Ovary (tissue), 9 donors: ENCODE data around the gene KIF3C. TPM values are rescaled to one million over a fixed set of nuclear protein-coding genes. Genes with fewer than 3 reads are reported as not detected.
"Not testable (repeated sequence)": the region's sequence is repeated elsewhere in the genome, so short reads cannot be mapped to it uniquely, and the experiment has no call there.

Experiments used
- DNase-seq, 5 donors: peaks; one replicate each; pipeline ENCODE4 v3.0.0-alpha.2; 2019 to 2020
- H3K27ac ChIP-seq, 2 donors: fragments of 200-600 bp; one replicate each; pipeline versions ENCODE4 v1.5.1 to v1.8.0; 2019 to 2022
- H3K27me3 ChIP-seq: fragments of 200-600 bp; one replicate; pipeline ENCODE4 v1.8.0; 2022
- H3K36me3 ChIP-seq: fragments of 200-600 bp; sonication (generic); one replicate; pipeline ENCODE4 v1.5.1; 2019
- H3K4me1 ChIP-seq: one replicate; pipeline ENCODE4 v1.8.1; 2013; ENCODE audit warnings: mild to moderate bottlenecking, moderate library complexity; ENCODE audit not compliant: insufficient read depth
- H3K4me3 ChIP-seq: fragments of 200-600 bp; sonication (generic); one replicate; pipeline ENCODE4 v1.5.1; 2017
- H3K9me3 ChIP-seq, 2 donors: fragments of 200-600 bp in 1 of 2; sonication (generic) in 1 of 2; one replicate each; pipeline versions ENCODE4 v1.5.1 to v1.8.1; 2013 to 2019; ENCODE audit warnings: mild to moderate bottlenecking in 1 of 2, moderate library complexity in 1 of 2
- CTCF ChIP-seq, 3 donors: fragments of 450-650 bp in 2 of 3; fragments of 200-600 bp in 1 of 3; IDR thresholded peaks; one replicate each; pipeline versions ENCODE4 v1.5.1 to v1.8.0; 2016 to 2022; ENCODE audit warnings: antibody characterized with exemption in 3 of 3, mild to moderate bottlenecking in 1 of 3
- EP300 ChIP-seq: sonication (generic); formaldehyde crosslinking; IDR thresholded peaks from one replicate; pipeline ENCODE4 v1.6.1; 2017; ENCODE audit warnings: antibody characterized with exemption
- POLR2A ChIP-seq: fragments of 450-650 bp; IDR thresholded peaks from one replicate; pipeline ENCODE4 v1.6.1; 2017; ENCODE audit warnings: antibody characterized with exemption, mild to moderate bottlenecking, moderate library complexity
- WGBS, 3 donors: extraction: QIAGEN DNeasy Blood & Tissue Kit in 1 of 3; methylation state at CpG; one replicate each; pipeline versions ENCODE4 v1.1.5 to v1.1.7; 2013 to 2017; 5-methylcytosine and 5-hydroxymethylcytosine counted together
- intact Hi-C, 4 donors: fragments of 100-400 bp; cut with DNase I; formaldehyde crosslinking; loops; one replicate each; pipeline versions ENCODE4 v1.11.0 to v1.15.1; 2022 to 2023
- polyA plus RNA-seq, 2 donors: library from polyadenylated mRNA; stranded (reverse); fragments of 200-250 nt in 1 of 2; fragments of 350-450 nt in 1 of 2; fragmentation: Illumina TruSeq in 1 of 2; extraction: RNeasy Lipid Tissue Mini Kit (QIAGEN cat#74804) in 1 of 2; gene quantifications; one replicate each; pipeline ENCODE4 v1.2.3, GENCODE V29; 2013 to 2014
- total RNA-seq, 7 donors: library from RNA; depleted of rRNA in 2 of 7; stranded (reverse); fragments of >200 nt in 2 of 7; fragmentation: NEBNext Ultra II Directional in 3 of 7; extraction: Animal tissue kit (Norgen Biotek cat#: 25700) in 3 of 7; gene quantifications; one replicate each; pipeline versions ENCODE4 v1.1.0 to v1.2.4, GENCODE V29; 2016 to 2023
- donor health status: DM: no; HTN: no; CAD: no; lungs with moderate emphysema.
- donor health status: DM: no; HTN: no; CAD: no.
- donor health status: Bipolar disorder and iron deficiency.
- donor health status: DM: yes; HTN: yes; CAD: no.
- donor health status: DM: no; HTN: no; CAD: no.
- donor health status: DM: yes; HTN: yes; CAD: no.

Gene KIF3C
- total and polyA plus RNA-seq, 9 donors = 5.1 to 16.0 (median 8.1) TPM

GRCh38 chr2:25966531-25967270 is 15.6 kb downstream of the KIF3C start:
- TF ChIP-seq CTCF (IDR thresholded peaks at IDR 0.05) = no peak
- no peak for TF ChIP-seq POLR2A
- TF ChIP-seq EP300 = no peak
- Histone ChIP-seq H3K27ac (no peak overlapping the region), H3K27me3 (no peaks in the 10 kb centered on the region), H3K36me3 (no peaks in the 10 kb centered on the region), H3K4me3 (no peak overlapping the region), H3K9me3 (no peaks in the 10 kb centered on the region), H3K4me1 (peaks cover 1% of the 10 kb centered on the region)
- WGBS, 3 donors = 93 to 95% (median 93%) methylated on average over 7 of the region's 7 CpGs
- no peak for DNase-seq
- intact Hi-C loops = no loop called here

GRCh38 chr2:25964891-25965290 is 17.4 kb downstream of the KIF3C start:
- no peaks in the 10 kb centered on the region for H3K9me3 ChIP-seq
- DNase-seq = no peak
- H3K4me1 ChIP-seq = peaks cover 1% of the 10 kb centered on the region
- H3K27ac ChIP-seq = no peak overlapping the region
- no peak for TF ChIP-seq POLR2A
- TF ChIP-seq CTCF (IDR thresholded peaks at IDR 0.05) = no peak
- TF ChIP-seq EP300 = no peak
- WGBS, 3 donors = 81 to 84% (median 82%) methylated on average over 7 of the region's 7 CpGs
- H3K27me3 ChIP-seq = no peaks in the 10 kb centered on the region
- no peak overlapping the region for H3K4me3 ChIP-seq
- intact Hi-C loops = no loop called here
- no peaks in the 10 kb centered on the region for H3K36me3 ChIP-seq

- Histone ChIP-seq H3K4me1 (no peaks in the 10 kb centered on the region), H3K27me3 (no peaks in the 10 kb centered on the region), H3K36me3 (no peaks in the 10 kb centered on the region), H3K4me3 (no peak overlapping the region), H3K9me3 (no peaks in the 10 kb centered on the region), H3K27ac (no peak overlapping the region)
- DNase-seq = no peak
- TF ChIP-seq POLR2A (no peak), EP300 (no peak), CTCF (IDR thresholded peaks at IDR 0.05) (no peak)
- WGBS, 3 donors = 72 to 79% (median 77%) methylated on average over 2 of the region's 2 CpGs
- intact Hi-C loops = no loop called here
These were observed 21.4 kb downstream of the KIF3C start for GRCh38 chr2:25960920-25961319.

GRCh38 chr2:25960396-25960795 is 21.9 kb downstream of the KIF3C start:
- intact Hi-C loops = no loop called here
- no peak overlapping the region for H3K27ac ChIP-seq
- no peak for DNase-seq
- whole genome bisulfite sequencing, 3 donors = 85 to 91% (median 90%) methylated on average over 4 of the region's 4 CpGs
- TF ChIP-seq EP300 (no peak), CTCF (IDR thresholded peaks at IDR 0.05) (no peak), POLR2A (no peak)
- H3K4me3 ChIP-seq = no peak overlapping the region
- H3K36me3 ChIP-seq = no peaks in the 10 kb centered on the region
- H3K4me1 ChIP-seq = no peaks in the 10 kb centered on the region
- no peaks in the 10 kb centered on the region for H3K9me3 ChIP-seq
- H3K27me3 ChIP-seq = no peaks in the 10 kb centered on the region

- H3K4me3 ChIP-seq, H3K36me3 ChIP-seq, H3K9me3 ChIP-seq, H3K27ac ChIP-seq, DNase-seq, H3K27me3 ChIP-seq, H3K4me1 ChIP-seq: not testable (repeated sequence)
- intact Hi-C loops = loop anchor here in 2 of 4 donors (10.0 kb wide), 2 partner anchors 186 to 616 kb away; no protein-coding TSS in a partner anchor
- WGBS, 3 donors = 86 to 89% (median 89%) methylated on average over 12 of the region's 12 CpGs
These were observed 23.7 kb downstream of the KIF3C start for GRCh38 chr2:25958611-25959010.
